M059J (cell line): ENCODE results near the gene USP17L12. TPM values are rescaled to one million over a fixed set of nuclear protein-coding genes. Genes with fewer than 3 reads are reported as not detected.
"Not testable (repeated sequence)": the region's sequence is repeated elsewhere in the genome, so short reads cannot be mapped to it uniquely, and the experiment has no call there.

Experiments used
- DNase-seq: peaks from one replicate; pipeline ENCODE4 v3.0.0-alpha.2; 2012; ENCODE audit warnings: low read depth
- total RNA-seq: library from RNA; depleted of rRNA; stranded (reverse); fragments of >200 nt; shearing (Covaris generic); gene quantifications from 2 replicates; pipeline ENCODE4 v1.2.3, GENCODE V29; 2014; rRNA removed

USP17L12 gene
- not detected in 2 replicates for total RNA-seq

DNA sequence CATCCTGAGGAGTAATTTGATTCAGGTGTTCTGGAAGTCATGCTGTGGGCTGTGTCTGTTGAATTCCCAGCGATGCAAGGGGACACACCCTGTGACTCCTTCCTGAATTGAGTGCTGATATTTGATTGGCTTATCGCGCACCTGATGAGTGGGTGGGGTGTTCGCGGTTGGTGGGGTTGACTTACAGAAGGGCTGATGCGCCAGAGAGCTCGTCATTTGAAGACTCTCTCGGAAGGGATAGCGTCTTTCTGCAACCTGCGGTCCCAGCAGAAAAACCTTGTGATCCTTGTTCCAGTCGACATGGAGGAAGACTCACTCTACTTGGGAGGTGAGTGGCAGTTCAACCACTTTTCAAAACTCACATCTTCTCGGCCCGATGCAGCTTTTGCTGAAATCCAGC is at the start of gene USP17L12:
Gene USP17L12, plus strand, starts transcription at position 301 of the 400 bp plus-strand sequence. Its CDS starts 0 bp downstream, at position 301.
- DNase-seq: not testable (repeated sequence)

GRCh38 chr4:9210357-9210756 is 9.6 kb upstream of the USP17L12 start, which contains the start of gene USP17L10:
USP17L10 (plus strand) TSS chr4:9210657; CDS start chr4:9210657, 0 bp downstream.
- not testable (repeated sequence) for DNase-seq

GRCh38 chr4:9214701-9215100 is 5.3 kb upstream of the USP17L12 start:
- not testable (repeated sequence) for DNase-seq

GRCh38 chr4:9215105-9215504 is 4.8 kb upstream of the USP17L12 start, which contains the start of gene USP17L11:
USP17L11 (plus strand) TSS chr4:9215405; CDS start chr4:9215405, 0 bp downstream.
- DNase-seq: not testable (repeated sequence)

GRCh38 chr4:9224596-9224995 is 4.6 kb downstream of the USP17L12 start, which contains the start of gene USP17L13:
USP17L13 (plus strand) TSS chr4:9224896; CDS start chr4:9224896, 0 bp downstream.
- DNase-seq: not testable (repeated sequence)

GRCh38 chr4:9230249-9230648 is 10.3 kb downstream of the USP17L12 start:
- not testable (repeated sequence) for DNase-seq

DNA sequence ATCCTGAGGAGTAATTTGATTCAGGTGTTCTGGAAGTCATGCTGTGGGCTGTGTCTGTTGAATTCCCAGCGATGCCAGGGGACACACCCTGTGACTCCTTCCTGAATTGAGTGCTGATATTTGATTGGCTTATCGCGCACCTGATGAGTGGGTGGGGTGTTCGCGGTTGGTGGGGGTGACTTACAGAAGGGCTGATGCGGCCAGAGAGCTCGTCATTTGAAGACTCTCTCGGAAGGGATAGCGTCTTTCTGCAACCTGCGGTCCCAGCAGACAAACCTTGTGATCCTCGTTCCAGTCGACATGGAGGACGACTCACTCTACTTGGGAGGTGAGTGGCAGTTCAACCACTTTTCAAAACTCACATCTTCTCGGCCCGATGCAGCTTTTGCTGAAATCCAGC is 14.1 kb downstream of the USP17L12 start, which contains the start of gene USP17L15:
Gene USP17L15, plus strand, starts transcription at position 301 of the 400 bp plus-strand sequence. Its CDS starts 0 bp downstream, at position 301.
- not testable (repeated sequence) for DNase-seq

GRCh38 chr4:9238461-9238860 is 18.5 kb downstream of the USP17L12 start:
- not testable (repeated sequence) for DNase-seq

- not testable (repeated sequence) for DNase-seq
Measured at GRCh38 chr4:9243579-9243978, 23.6 kb downstream of the USP17L12 start, which contains the start of gene USP17L17. USP17L17 (plus strand) TSS chr4:9243879; CDS start chr4:9243879, 0 bp downstream.

- DNase-seq: not testable (repeated sequence)
Measured at GRCh38 chr4:9247953-9248680, 28.2 kb downstream of the USP17L12 start, which contains the start of gene USP17L18. USP17L18 (plus strand) TSS chr4:9248630; CDS start chr4:9248630, 0 bp downstream.

DNA sequence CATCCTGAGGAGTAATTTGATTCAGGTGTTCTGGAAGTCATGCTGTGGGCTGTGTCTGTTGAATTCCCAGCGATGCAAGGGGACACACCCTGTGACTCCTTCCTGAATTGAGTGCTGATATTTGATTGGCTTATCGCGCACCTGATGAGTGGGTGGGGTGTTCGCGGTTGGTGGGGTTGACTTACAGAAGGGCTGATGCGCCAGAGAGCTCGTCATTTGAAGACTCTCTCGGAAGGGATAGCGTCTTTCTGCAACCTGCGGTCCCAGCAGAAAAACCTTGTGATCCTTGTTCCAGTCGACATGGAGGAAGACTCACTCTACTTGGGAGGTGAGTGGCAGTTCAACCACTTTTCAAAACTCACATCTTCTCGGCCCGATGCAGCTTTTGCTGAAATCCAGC is 33.1 kb downstream of the USP17L12 start, which contains the start of gene USP17L19:
Gene USP17L19, plus strand, starts transcription at position 301 of the 400 bp plus-strand sequence. Its CDS starts 0 bp downstream, at position 301.
- DNase-seq: not testable (repeated sequence)

GRCh38 chr4:9257824-9258223 is 37.9 kb downstream of the USP17L12 start, which contains the start of gene USP17L20:
USP17L20 (plus strand) TSS chr4:9258124; CDS start chr4:9258124, 0 bp downstream.
- DNase-seq: not testable (repeated sequence)

DNA sequence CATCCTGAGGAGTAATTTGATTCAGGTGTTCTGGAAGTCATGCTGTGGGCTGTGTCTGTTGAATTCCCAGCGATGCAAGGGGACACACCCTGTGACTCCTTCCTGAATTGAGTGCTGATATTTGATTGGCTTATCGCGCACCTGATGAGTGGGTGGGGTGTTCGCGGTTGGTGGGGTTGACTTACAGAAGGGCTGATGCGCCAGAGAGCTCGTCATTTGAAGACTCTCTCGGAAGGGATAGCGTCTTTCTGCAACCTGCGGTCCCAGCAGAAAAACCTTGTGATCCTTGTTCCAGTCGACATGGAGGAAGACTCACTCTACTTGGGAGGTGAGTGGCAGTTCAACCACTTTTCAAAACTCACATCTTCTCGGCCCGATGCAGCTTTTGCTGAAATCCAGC is 42.6 kb downstream of the USP17L12 start, which contains the start of gene USP17L21:
Gene USP17L21, plus strand, starts transcription at position 301 of the 400 bp plus-strand sequence. Its CDS starts 0 bp downstream, at position 301.
- DNase-seq: not testable (repeated sequence)

GRCh38 chr4:9267319-9267718 is 47.4 kb downstream of the USP17L12 start, which contains the start of gene USP17L22:
USP17L22 (plus strand) TSS chr4:9267619; CDS start chr4:9267619, 0 bp downstream.
- not testable (repeated sequence) for DNase-seq

Other genes with a start within 250 kb of the USP17L12 start
- not detected in 2 replicates for gene FAM90A26, start 49.7 kb upstream of the USP17L12 start, total RNA-seq
- gene USP17L10, start 9.5 kb upstream of the USP17L12 start, total RNA-seq: not detected in 2 replicates
- not detected in 2 replicates for gene USP17L11, start 4.7 kb upstream of the USP17L12 start, total RNA-seq
- gene USP17L13, start 4.7 kb downstream of the USP17L12 start, total RNA-seq: not detected in 2 replicates
- gene USP17L15, start 14.2 kb downstream of the USP17L12 start, total RNA-seq: not detected in 2 replicates
- gene USP17L17, start 23.7 kb downstream of the USP17L12 start, total RNA-seq: not detected in 2 replicates
- not detected in 2 replicates for gene USP17L18, start 28.5 kb downstream of the USP17L12 start, total RNA-seq
- not detected in 2 replicates for gene USP17L19, start 33.2 kb downstream of the USP17L12 start, total RNA-seq
- gene USP17L20, start 38.0 kb downstream of the USP17L12 start, total RNA-seq: not detected in 2 replicates
- not detected in 2 replicates for gene USP17L21, start 42.7 kb downstream of the USP17L12 start, total RNA-seq
- gene USP17L22, start 47.5 kb downstream of the USP17L12 start, total RNA-seq: not detected in 2 replicates
- not detected in 2 replicates for gene USP17L24, start 105.0 kb downstream of the USP17L12 start, total RNA-seq
- not detected in 2 replicates for gene USP17L25, start 109.8 kb downstream of the USP17L12 start, total RNA-seq
- not detected in 2 replicates for gene USP17L26, start 114.5 kb downstream of the USP17L12 start, total RNA-seq
- gene USP17L5, start 119.3 kb downstream of the USP17L12 start, total RNA-seq: not detected in 2 replicates
- not detected in 2 replicates for gene USP17L27, start 124.0 kb downstream of the USP17L12 start, total RNA-seq
- not detected in 2 replicates for gene USP17L28, start 128.7 kb downstream of the USP17L12 start, total RNA-seq
- gene USP17L29, start 133.5 kb downstream of the USP17L12 start, total RNA-seq: not detected in 2 replicates
- gene USP17L30, start 143.0 kb downstream of the USP17L12 start, total RNA-seq: not detected in 2 replicates
- gene DEFB131A, start 224.3 kb downstream of the USP17L12 start, total RNA-seq: not detected in 2 replicates